NCI-H1092 treated with DMSO at 0.1 percent for 48 hours (cell line): ENCODE data around the gene GASK1B.

ENCODE experiments used
- DNase-seq: peaks from one replicate; lab custom pipeline; 2025; lab: John Stamatoyannopoulos, UW

Gene GASK1B

DNA sequence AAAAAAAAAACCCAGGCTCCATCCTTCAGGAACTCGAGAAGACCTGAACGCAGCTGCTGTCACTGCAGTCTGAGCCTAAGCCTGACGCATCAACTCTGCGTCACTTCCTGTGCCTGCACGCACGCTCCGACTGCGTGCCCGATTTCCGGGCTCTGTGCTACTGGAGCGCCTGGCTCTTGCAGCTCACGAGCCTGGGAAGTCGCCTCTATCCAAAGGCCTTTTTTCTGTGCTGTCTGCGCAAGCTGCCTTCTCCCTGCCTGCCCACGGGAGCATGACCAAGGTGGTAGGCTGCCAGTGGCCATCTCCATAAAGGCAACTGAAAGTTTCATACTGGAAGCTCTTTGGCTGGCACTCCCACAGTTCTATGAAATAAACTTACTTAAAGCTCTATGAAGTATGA is 9.9 kb upstream of the GASK1B start:
- peak; percentile 1 for DNase-seq

DNA sequence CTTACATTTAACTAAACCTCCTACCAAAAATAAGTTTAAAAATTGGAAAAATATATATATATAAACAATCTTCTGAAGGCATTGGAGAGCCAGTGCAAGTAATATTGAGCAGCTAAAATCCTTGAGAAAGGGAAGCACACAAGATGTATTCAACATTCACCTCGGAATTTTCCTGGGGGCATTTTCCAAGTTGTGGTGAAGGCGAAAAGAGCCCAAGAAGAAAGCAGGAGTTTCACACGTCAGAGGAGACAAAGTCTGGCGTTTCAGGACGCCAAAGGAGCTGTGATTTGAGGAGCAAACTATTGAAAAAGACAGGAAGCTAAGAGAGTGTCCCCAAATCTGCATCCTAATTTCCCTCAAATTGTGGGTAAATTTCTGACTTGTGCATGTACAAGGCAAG is 9.1 kb upstream of the GASK1B start:
- DNase-seq = no peak

- DNase-seq = no peak
Observed at GRCh38 chr4:158179465-158179864, 6.6 kb upstream of the GASK1B start.

- DNase-seq = no peak
Observed at GRCh38 chr4:158176776-158177175, 4.0 kb upstream of the GASK1B start.

GRCh38 chr4:158176108-158176507 is 3.3 kb upstream of the GASK1B start:
- DNase-seq = no peak

DNA sequence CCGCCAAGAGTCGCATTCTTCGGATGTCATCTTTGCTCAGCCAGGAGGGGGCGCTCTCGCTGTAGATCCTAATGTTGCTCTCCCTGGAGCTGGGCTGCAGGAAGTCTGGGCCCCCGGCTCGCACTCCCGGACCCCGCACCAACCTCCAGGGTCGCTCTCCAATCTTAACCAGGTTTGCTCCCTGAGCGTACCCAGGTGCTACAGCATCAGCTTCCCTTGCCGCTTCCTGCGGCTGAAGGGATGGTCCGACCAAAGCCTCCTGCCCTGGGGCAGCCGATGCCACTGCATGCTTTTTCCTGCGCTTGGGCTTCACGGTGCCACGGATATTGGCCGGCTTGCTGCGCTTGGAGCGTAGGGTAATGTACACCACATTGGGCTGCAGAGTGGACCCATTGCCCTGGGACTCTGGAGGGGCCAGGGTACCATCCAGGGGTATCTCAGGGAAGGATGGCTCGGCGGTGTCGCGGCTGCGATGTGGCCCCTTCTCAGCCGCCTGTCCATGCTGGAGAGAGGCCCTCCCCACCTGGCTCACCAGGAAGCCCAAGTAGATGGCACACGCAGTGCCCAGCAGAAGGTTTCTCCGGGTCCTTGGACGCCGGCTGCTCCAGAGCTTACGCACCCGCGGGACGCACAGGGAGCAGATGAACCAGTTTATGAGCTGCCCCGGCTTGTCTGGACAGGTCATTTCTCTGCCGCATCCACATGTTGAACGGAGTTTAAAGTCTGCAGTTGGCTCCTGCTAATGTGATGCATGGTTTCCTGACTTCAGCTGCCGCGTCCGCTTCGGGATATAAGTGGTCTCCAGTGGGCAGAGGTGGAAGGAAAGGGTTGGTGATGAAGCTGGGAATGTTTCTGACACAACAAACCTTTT is 1.9 kb downstream of the GASK1B start:
- no peak for DNase-seq

DNA sequence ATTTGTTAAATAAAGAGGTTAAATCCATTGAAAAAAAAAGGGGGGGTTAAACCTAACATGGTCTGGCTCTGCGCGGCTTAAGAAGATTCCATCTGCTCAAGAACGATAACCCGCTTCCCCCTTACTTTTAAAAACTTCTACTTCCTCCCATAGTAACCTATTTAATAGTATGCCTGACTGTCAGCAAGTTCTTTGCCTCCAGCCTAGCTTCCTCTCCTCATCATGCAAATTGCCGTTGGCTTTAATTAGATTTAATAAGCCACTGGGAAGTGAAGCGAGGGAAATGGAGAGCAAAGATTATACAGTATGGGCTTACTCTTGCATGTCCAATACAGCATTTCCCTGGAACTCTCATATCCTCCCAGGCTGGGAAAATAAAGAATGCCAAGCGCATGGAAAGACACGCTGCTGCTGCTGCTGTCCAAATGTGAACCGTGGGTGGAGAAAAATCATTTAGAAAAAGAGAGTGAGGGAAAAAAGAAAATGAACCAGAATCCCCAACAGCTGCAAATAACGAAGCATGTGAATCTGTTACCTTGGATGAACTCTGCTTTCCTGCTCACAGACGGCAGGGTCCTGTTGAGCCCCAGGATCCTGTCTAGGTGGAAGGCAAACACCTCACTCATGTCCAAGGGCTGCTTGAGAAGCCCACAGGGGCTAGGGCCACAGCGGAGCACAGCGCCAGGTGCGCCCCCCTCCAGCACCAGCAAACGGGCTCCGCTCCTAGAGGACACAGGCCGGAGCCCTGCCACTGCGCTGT is 2.7 kb downstream of the GASK1B start:
- no peak for DNase-seq

DNA sequence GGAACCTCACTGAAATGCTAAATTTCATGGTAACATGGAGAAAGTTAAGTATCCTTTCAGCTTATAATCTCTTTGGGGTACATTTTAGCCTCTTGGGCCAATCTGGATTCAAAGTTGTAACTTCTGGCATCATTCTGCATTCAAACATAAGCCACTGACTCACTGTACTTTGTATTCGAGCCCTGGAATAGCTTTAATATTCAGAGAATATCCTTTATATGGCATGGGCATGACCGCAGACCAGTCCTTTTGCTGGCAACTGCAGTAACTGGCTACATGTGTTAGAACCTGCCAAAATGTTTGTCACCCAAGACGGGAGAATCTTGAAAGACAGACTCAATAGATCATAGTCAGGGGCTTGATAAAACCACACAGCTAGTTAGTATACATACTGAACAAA is 3.3 kb downstream of the GASK1B start:
- no peak for DNase-seq

DNA sequence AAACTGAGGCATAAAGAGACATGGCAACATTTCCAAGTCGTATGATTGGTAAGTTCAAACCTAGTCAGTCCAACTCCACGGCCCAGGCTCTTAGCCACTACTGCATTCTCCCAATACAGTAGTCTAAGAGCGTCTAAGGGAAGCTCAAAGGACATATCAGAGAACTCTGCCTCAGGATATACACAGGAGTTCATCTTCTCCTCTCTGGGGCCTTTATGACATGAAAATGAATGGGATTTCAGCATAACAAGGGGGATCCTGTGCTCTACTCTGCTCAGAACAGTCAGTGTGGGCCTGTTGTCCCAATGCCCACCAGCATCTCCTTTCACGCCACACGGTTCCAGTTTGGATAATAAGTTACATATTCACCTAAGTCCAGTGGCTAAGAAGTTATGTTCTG is 4.2 kb downstream of the GASK1B start:
- no peak for DNase-seq

DNA sequence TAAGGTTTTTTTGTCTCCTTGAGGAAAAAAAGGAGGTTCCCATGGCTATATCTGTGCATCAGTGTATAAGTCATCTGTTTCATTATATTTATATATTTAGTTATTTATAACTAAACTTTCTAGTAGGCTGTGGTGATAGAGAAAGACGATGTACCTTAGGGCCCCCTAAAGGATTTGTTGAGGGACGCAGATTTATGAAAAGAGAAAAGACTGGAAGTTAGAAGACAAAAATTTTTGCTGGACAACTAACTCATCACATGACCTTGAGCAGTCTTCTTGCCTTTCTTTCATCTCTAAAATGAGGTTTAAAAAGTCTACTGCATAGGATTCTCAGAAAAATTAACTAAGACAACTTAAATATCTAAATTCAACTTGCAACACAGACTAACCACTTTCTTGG is 6.1 kb downstream of the GASK1B start:
- DNase-seq = no peak

DNA sequence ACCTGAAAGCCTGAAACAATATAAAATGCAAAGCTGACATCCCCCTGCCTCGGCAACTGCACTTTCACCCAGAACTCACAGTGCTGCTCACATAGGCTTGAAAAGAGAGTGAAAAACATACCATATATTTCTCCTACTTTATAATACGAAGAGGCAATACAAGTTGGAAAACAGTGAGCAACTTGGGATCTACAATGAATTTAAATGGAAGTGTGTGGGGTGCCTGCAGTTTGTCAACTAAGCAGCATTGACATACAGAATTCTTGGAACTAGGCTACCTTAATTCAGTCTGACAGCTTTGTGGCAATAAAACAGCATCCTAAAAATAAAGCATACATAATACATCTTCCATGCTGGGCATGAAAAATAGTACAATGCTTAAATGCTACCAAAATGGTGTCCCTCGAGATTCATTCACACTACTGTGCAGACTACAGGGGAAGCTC is 8.0 kb downstream of the GASK1B start:
- no peak for DNase-seq

DNA sequence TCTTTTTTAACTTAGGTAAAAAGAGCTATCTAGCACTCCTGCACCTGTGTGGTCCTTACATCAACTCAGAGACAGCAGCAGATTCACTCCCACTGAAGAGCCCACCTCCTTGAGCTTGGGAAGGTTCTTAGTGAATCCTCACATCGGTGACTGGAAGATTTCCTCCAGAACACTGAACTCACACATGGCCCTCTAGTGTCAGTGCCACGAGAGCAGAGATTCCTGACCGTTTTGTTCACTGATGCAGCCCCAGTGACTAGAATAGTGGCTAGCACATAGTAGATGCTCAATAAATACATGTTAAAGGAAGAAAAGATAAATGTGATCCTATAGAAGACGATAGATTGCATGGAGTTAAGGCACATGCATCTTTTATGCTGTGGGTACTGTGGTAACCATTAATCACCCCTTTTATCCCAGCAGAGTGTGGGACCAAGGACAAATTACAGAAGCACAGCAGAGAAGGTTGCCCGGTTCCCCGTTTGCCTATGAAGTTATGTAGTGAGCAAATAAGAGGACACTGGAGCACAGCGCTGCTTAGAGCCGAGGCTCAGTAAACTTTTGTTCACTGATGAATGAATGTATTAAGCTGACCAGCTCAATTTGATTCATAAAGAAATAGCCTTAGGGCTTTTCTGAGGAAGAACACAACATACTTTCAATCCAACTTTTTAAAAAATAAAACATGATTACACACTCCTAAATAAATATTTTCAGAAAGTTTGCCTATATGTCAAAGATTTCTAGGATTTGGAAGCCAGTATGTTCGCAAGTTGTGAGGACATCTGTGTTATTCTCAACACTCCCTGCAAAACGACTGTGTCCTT is 8.7 kb downstream of the GASK1B start:
- no peak for DNase-seq

DNA sequence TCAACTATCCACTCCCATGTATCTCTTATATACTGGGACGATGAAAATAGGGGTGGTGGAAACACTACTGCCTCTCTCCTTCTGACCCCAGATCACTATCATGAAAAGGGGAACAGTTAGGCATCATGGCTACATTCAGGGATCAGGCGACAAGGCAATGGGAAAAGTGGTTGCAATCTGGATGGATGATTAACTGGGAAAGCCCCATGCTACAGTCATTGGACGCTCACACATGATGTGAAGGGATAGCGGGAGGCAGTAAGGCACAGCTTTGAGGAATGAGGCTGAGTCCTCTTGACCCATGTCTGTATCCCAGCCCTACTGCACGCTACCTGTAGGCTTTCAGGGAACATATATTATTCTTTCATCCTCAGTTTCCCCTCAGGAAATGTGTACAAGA is 10.2 kb downstream of the GASK1B start:
- DNase-seq = no peak

GRCh38 chr4:158161551-158162354 is 11.1 kb downstream of the GASK1B start:
- no peak for DNase-seq

- DNase-seq = no peak
Observed at GRCh38 chr4:158159718-158160094, 13.1 kb downstream of the GASK1B start.

GRCh38 chr4:158159054-158159717 is 13.6 kb downstream of the GASK1B start:
- DNase-seq = no peak

GRCh38 chr4:158157412-158157811 is 15.4 kb downstream of the GASK1B start:
- DNase-seq = no peak

DNA sequence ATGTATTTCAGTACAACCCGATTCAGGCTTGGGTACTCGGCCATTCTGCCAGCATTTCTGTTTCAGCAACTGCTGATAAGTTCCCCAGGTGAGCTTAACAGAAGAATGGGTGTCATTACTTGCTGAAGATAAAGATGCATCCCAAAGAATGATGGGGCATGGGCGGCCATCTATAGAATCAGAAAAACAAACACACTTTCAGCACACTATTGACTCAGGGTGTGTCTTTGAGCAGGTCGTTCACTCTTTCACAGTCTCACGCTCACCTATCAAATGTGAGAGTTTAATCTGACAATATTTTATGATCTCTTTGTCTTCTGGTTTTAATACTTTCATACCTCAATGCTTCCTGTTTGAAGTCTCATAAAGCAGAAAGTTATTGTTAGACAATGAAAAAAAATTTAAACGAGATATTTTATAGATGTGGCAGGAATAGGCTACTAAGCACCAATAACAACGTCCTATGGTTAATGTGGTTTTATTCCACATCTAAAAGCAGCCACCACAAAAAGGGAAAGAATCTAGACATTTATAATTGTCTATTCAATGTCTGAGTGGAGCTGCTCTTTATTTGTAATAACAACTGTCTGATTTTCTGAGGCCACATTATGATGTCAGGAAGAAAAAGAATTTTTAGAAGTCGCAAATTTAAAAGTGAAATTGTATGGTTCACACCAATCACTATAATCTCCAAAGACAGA is 17.0 kb downstream of the GASK1B start:
- DNase-seq = no peak

DNA sequence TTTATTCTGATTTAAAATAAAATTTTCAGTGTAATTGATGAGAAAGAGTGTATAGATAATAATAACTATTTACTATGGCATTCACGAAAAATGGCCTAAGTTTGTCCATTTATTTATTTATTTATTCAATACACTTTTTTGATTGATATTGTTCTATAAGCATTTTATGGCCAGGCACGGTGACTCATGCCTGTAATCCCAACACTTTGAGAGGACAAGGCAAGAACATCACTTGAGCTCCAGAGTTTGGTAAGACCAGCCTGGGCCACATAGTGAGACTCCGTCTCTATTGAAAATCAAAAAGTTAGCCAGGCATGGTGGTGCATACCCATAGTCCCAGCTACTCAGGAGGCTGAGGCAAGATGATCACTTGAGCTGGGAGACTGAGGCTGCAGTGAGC is 25.7 kb downstream of the GASK1B start:
- DNase-seq = no peak

GRCh38 chr4:158146736-158147135 is 26.1 kb downstream of the GASK1B start:
- DNase-seq = no peak
